Stomach (tissue), 9 donors: ENCODE data around the gene HTRA3. TPM values are rescaled to one million over a fixed set of nuclear protein-coding genes. Genes with fewer than 3 reads are reported as not detected.

Source experiments
- DNase-seq, 2 donors: peaks; one replicate each; pipeline versions ENCODE4 v3.0.0 to v3.0.0-alpha.2; 2013 to 2019
- H3K27ac ChIP-seq, 5 donors: fragments of 200-600 bp in 4 of 5; sonication (generic) in 4 of 5; one replicate each; pipeline ENCODE4 v1.5.1; 2013 to 2019; ENCODE audit warnings: mild to moderate bottlenecking in 1 of 5, moderate library complexity in 1 of 5
- H3K27me3 ChIP-seq, 3 donors: fragments of 200-600 bp; sonication (generic); one replicate each; pipeline ENCODE4 v1.5.1; 2017 to 2019; ENCODE audit warnings: mixed run types in 1 of 3
- H3K36me3 ChIP-seq, 4 donors: fragments of 200-600 bp; sonication (generic); 1 replicate in 3 of 4; 2 replicates in 1 of 4; pipeline ENCODE4 v1.5.1; 2016 to 2019
- H3K4me1 ChIP-seq, 4 donors: fragments of 200-600 bp; sonication (generic); one replicate each; pipeline ENCODE4 v1.5.1; 2016 to 2019
- H3K4me3 ChIP-seq, 4 donors: fragments of 200-600 bp; sonication (generic) in 3 of 4; one replicate each; pipeline ENCODE4 v1.5.1; 2016 to 2019; ENCODE audit warnings: mild to moderate bottlenecking in 1 of 4
- H3K9me3 ChIP-seq, 4 donors: fragments of 200-600 bp; sonication (generic); one replicate each; pipeline ENCODE4 v1.5.1; 2016 to 2019
- CTCF ChIP-seq, 7 experiments: fragments of 450-650 bp in 4 of 7; fragments of 200-600 bp in 3 of 7; sonication (generic) in 3 of 7; IDR thresholded peaks; one replicate each; pipeline ENCODE4 v1.5.1; 2016 to 2019; ENCODE audit warnings: antibody characterized with exemption in 7 of 7, control low read depth in 2 of 7, mild to moderate bottlenecking in 1 of 7
- EP300 ChIP-seq: sonication (generic); formaldehyde crosslinking; IDR thresholded peaks from one replicate; pipeline ENCODE4 v1.6.1; 2017; ENCODE audit warnings: antibody characterized with exemption
- POLR2A ChIP-seq, 4 donors: fragments of 450-650 bp; IDR thresholded peaks; one replicate each; pipeline ENCODE4 v1.6.1; 2016; ENCODE audit warnings: antibody characterized with exemption in 4 of 4, control low read depth in 2 of 4, mild to moderate bottlenecking in 1 of 4, moderate library complexity in 1 of 4
- POLR2AphosphoS5 ChIP-seq, 3 donors: sonication (generic); formaldehyde crosslinking; IDR thresholded peaks; one replicate each; pipeline ENCODE4 v1.6.1; 2016; ENCODE audit warnings: antibody characterized with exemption in 3 of 3
- WGBS, 5 donors: extraction: QIAGEN DNeasy Blood & Tissue Kit in 3 of 5; methylation state at CpG; one replicate each; pipeline versions ENCODE4 v1.1.5 to v1.1.7; 2013 to 2018; 5-methylcytosine and 5-hydroxymethylcytosine counted together
- intact Hi-C: fragments of 100-400 bp; cut with DNase I; formaldehyde crosslinking; loops from one replicate; pipeline ENCODE4 v1.15.1; 2023; ENCODE audit warnings: low total_unique reads
- polyA plus RNA-seq, 3 donors: library from polyadenylated mRNA; stranded (reverse); fragments of 200-250 nt; gene quantifications; one replicate each; pipeline ENCODE4 v1.2.3, GENCODE V29; 2013
- total RNA-seq, 5 donors: library from RNA; depleted of rRNA; stranded (reverse); fragments of >200 nt; gene quantifications; one replicate each; pipeline versions ENCODE4 v1.1.0 to v1.2.3, GENCODE V29; 2014 to 2016
- donor health status: healthy with polysubstance abuse.
- donor health status: Bipolar disorder and iron deficiency.
- donor health status: healthy.

Gene HTRA3
- total and polyA plus RNA-seq, 8 donors = 6.6 to 26.8 (median 15.9) TPM

- Histone ChIP-seq H3K27me3 (no peaks in the 10 kb centered on the region), H3K36me3 (no peaks in the 10 kb centered on the region), H3K9me3 (peaks cover 0 to 7% (median 0%) of the 10 kb centered on the region in 4 donors), H3K4me1 (peaks cover 14 to 39% (median 29%) of the 10 kb centered on the region in 4 donors), H3K4me3 (no peak overlapping the region), H3K27ac (peak overlapping the region in 1 of 5 donors; percentile 80)
- TF ChIP-seq POLR2A (IDR thresholded peaks at IDR 0.05) (no peak), EP300 (no peak), POLR2AphosphoS5 (IDR thresholded peaks at IDR 0.05) (no peak), CTCF (IDR thresholded peaks at IDR 0.05) (no peak)
- DNase-seq = peak in 1 of 2 donors; percentile 11
- WGBS, 5 donors = 87 to 95% (median 90%) methylated on average over 6 of the region's 6 CpGs
- intact Hi-C loops = no loop called here
These were observed 49.5 kb downstream of the HTRA3 start for GRCh38 chr4:8319061-8319460.

- no peak overlapping the region for H3K4me3 ChIP-seq
- WGBS, 5 donors = 50 to 67% (median 64%) methylated on average over 13 of the region's 13 CpGs
- H3K27ac ChIP-seq = peak overlapping the region in 4 of 5 donors; percentile 11 to 80 (median 55)
- H3K4me1 ChIP-seq = peaks cover 14 to 37% (median 29%) of the 10 kb centered on the region in 4 donors
- TF ChIP-seq POLR2AphosphoS5 (IDR thresholded peaks at IDR 0.05) = peak in 2 of 3 donors; percentile 43 to 70
- no peak for TF ChIP-seq CTCF (IDR thresholded peaks at IDR 0.05)
- intact Hi-C loops = no loop called here
- no peaks in the 10 kb centered on the region for H3K27me3 ChIP-seq
- no peaks in the 10 kb centered on the region for H3K36me3 ChIP-seq
- peaks cover 0 to 10% (median 0%) of the 10 kb centered on the region in 4 donors for H3K9me3 ChIP-seq
- DNase-seq = peak; percentile 21 to 53
These were observed 50.3 kb downstream of the HTRA3 start for GRCh38 chr4:8319731-8320385.

GRCh38 chr4:8320386-8320750 lies 50.8 kb downstream of the HTRA3 start:
- intact Hi-C loops = no loop called here
- Histone ChIP-seq H3K4me1 (peaks cover 13 to 32% (median 25%) of the 10 kb centered on the region in 4 donors), H3K27ac (peak overlapping the region in 4 of 5 donors; percentile 11 to 80 (median 55)), H3K36me3 (no peaks in the 10 kb centered on the region), H3K9me3 (peaks cover 0 to 10% (median 0%) of the 10 kb centered on the region in 4 donors), H3K27me3 (no peaks in the 10 kb centered on the region), H3K4me3 (no peak overlapping the region)
- TF ChIP-seq POLR2AphosphoS5 (IDR thresholded peaks at IDR 0.05) (no peak), EP300 (no peak), POLR2A (IDR thresholded peaks at IDR 0.05) (no peak), CTCF (IDR thresholded peaks at IDR 0.05) (no peak)
- peak in 1 of 2 donors; percentile 22 for DNase-seq
- WGBS, 5 donors = 77 to 92% (median 81%) methylated on average over 2 of the region's 2 CpGs

- peak overlapping the region in 1 of 5 donors; percentile 80 for H3K27ac ChIP-seq
- no peak for TF ChIP-seq EP300
- TF ChIP-seq POLR2A (IDR thresholded peaks at IDR 0.05) = no peak
- TF ChIP-seq POLR2AphosphoS5 (IDR thresholded peaks at IDR 0.05) = no peak
- TF ChIP-seq CTCF (IDR thresholded peaks at IDR 0.05) = no peak
- DNase-seq = no peak
These were observed 51.7 kb downstream of the HTRA3 start for GRCh38 chr4:8321220-8321619.

More at GRCh38 chr4:8321220-8321619, 51.7 kb downstream of the HTRA3 start:
- H3K9me3 ChIP-seq = peaks cover 0 to 10% (median 0%) of the 10 kb centered on the region in 4 donors
- H3K4me3 ChIP-seq = no peak overlapping the region
- intact Hi-C loops = no loop called here
- H3K27me3 ChIP-seq = no peaks in the 10 kb centered on the region
- peaks cover 4 to 23% (median 16%) of the 10 kb centered on the region in 4 donors for H3K4me1 ChIP-seq
- no peaks in the 10 kb centered on the region for H3K36me3 ChIP-seq
- 86 to 98% (median 90%) methylated on average over 2 of the region's 2 CpGs for WGBS, 5 donors
